GM19240 (cell line): ENCODE results near the gene NWD2.

ENCODE experiments used
- DNase-seq: peaks from one replicate; pipeline ENCODE4 v3.0.0; 2011; ENCODE audit warnings: low spot score; ENCODE audit not compliant: insufficient read length

NWD2 gene

DNA sequence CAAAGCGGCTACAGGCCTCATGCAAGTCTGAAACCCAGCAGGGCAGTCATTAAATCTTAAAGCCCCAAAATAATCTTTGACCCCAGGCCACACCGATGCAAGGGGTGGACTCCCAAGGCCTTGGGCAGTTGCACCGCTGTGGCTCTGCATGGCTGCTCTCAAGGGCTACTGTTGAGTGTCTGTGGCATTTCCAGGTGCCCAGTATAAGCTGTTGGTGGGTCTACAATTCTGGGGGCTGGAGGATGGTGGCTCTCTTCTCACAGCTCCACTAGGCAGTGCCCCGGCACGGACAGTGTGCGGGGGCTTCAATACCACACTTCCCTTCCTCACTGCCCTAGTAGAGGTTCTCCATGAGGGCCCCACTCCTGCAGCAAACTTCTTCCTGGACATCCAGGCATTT is 60.1 kb downstream of the NWD2 start:
- no peak for DNase-seq

DNA sequence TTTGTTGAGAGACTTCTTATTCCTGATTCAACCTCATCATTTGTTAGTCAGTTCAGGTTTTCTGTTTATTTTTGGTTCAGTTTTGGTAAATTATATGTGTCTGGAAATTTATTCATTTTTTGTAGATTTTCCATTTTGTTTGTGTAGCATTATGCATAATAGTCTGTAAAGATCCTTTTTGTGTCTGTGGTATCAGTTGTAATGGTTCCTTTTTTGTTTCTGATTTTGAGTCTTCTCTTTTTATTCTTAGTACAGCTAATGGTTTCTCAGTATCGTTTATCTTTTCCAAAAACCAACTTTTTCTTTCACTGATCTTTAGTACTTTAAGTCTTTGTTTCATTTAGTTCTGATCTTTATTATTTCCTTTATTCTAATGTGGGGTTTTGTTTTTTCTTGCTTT is 61.4 kb downstream of the NWD2 start:
- DNase-seq, result no peak

GRCh38 chr4:37317104-37317643 is 72.6 kb downstream of the NWD2 start:
- no peak for DNase-seq

GRCh38 chr4:37320513-37321235 is 76.1 kb downstream of the NWD2 start:
- no peak for DNase-seq

- DNase-seq, result no peak
Observed at GRCh38 chr4:37322122-37322521, 77.6 kb downstream of the NWD2 start.

- no peak for DNase-seq
Observed at GRCh38 chr4:37324546-37324945, 80.0 kb downstream of the NWD2 start.

GRCh38 chr4:37326852-37327251 is 82.3 kb downstream of the NWD2 start:
- no peak for DNase-seq

GRCh38 chr4:37338972-37339371 is 94.4 kb downstream of the NWD2 start:
- DNase-seq, result no peak

DNA sequence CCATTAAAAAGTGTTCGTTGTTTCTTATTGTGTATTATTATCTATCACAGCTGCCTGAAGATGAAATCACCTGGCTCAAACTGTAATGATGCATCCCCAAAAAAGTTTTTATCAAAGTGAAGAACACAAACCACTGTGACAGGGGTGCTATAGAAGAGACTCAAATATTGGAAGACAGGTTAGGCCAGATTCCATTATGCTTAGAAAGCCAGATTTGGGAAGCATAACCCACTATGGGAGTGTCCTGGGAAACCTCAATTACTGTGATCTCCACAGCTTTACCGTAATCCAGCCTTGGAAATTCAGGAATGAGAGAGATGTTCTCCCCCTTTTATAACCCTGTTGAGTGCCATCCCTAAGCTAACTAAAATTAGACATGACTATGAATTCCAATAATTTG is 114.2 kb downstream of the NWD2 start:
- DNase-seq, result no peak

DNA sequence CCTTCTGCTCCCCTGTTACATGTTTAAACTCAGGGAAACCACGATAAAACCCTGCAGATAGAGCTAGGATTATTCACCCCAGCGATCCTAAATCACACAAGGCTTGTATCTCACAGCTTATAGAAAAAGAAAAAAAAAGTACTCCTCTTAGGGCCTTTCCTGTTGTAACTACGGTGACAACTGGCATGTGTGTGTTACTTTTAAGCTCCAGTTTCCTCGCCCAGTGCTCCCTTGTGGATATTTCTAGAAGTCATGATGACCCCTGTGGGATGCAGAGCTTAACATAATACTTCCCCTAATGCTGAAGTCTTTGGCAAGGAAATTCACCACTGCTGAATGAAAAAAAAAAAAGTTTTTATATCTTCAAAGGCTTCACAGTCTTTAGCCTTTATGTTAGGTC is 114.7 kb downstream of the NWD2 start:
- DNase-seq, result no peak

- DNase-seq, result no peak
Observed at GRCh38 chr4:37365888-37366287, 121.3 kb downstream of the NWD2 start.

DNA sequence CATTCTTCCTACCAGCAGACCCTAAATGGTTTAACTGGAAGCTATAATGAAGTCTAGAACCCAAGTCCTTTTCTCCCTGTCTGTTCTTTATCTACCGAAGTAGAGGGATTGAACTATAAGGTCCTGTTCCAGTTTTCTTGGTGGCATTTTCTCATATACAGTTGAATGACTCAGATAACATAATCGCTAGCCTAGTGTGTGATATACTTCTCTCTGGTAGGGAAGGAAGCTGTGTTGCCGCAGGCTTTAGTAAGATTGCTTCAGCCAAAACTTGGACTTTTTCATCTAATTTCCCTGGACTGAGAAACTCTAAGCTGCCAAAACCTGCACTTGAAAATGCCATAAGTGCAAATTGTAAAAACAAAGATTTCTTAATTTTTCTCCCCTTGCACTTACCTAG is 123.4 kb downstream of the NWD2 start:
- no peak for DNase-seq

DNA sequence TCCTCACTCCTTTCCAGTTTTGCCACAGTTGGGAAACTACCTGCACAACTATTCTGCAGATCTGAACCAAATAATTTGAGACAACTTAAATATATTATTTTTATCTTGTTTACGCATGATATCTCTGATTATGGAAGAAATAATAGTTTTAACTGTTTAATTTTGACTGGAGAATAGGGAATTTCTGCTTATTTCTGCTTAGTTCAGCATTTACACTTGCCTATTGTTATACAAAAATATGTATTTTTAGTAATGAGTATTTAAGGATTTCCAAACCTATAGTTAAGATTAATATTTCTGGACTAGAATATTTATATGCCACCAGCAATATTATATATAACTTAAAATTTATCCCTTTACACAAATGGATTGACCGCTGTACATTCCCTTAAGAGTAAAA is 125.5 kb downstream of the NWD2 start:
- DNase-seq, result no peak

- DNase-seq, result no peak
Observed at GRCh38 chr4:37381040-37381668, 136.6 kb downstream of the NWD2 start.

DNA sequence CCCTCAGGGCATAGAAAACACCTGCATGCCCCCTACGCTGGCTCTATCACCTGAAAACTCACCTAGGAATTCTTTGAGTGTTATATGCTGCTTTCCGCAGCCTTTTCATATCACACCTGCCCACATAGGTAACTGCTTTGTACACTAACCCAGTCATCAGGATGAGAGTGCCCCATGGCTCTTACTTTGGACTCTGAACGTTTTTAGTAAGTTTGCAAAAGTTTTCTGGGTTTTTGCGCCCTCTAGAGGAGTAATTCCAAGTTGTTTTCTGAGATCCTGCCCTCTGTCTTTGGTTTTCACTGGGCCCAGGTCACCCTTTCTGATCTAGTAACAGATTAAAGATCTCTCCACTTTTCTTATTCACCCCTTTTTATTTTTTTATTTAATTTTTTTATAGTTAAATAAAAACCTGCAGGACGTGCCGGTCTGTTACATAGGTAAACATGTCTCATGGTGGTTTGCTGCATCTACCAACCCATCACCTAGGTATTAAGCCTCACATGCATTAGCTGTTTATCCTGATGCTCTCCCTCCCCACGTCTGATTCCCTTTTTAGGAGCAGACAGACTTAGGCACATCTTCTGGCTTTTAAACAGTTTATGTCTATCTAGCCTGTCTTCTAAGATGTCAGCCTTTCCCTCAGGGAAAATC is 139.2 kb downstream of the NWD2 start:
- DNase-seq, result no peak

- DNase-seq, result no peak
Observed at GRCh38 chr4:37385424-37385823, 140.9 kb downstream of the NWD2 start.

DNA sequence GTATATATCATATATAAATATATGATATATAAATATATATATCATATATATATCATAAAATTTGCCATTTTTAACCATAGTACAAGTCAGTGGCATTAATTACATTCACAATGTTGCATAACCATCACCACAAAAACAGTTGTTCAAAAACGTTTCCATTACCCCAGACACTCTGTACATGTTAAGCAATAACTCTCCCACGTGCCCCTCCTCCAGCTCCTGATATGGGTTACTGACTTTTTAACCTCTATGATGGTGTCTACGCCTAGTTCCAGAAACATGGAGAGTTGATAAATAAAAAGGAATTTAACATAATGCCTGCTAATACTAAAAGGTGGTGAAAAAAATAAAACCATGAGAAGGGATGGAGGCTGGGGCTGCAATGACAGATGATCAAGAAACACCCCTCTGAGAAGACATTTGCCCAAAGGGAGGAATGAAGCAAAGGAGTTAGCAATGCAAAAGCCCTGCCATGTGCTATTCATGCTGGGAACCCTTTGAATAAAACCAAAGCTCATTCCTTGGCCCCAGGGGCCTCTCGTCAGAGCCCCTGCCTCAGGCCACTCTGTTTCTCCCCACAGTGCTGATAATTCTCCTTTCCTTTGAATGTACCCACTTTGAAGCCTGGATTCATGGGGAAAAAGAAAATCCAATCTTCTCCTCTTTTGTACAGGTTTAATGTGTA is 144.3 kb downstream of the NWD2 start:
- no peak for DNase-seq

DNA sequence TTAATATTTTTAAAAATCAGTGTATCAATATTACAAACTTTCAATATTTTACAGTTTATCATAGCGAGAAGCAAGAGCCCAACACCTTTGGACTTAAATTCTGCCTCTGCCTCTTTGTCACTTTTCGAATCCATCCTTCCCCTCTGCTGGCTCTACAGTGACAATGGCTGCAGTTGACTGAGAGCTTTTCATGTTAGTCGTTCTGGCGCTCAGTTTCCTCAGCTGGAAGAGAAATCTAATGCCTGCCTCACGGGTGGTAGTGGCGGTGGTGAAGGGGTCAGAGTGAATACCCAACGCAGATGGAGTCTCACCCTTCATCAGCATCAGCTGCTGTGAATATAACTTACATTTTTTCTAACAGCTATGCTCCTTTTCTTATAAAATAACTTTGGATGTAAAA is 144.8 kb downstream of the NWD2 start:
- no peak for DNase-seq

- DNase-seq, result no peak
Observed at GRCh38 chr4:37389967-37390580, 145.5 kb downstream of the NWD2 start.

- DNase-seq, result no peak
Observed at GRCh38 chr4:37392521-37393255, 148.1 kb downstream of the NWD2 start.

GRCh38 chr4:37393321-37393720 is 148.8 kb downstream of the NWD2 start:
- DNase-seq, result no peak
